IPS DF 19.7 (cell line): Measurements from ENCODE around the gene OR10V1.

Experiments
- DNase-seq: peaks from one replicate; pipeline ENCODE4 v3.0.0-alpha.2; 2013; ENCODE audit warnings: low read depth, low spot score

OR10V1 gene

DNA sequence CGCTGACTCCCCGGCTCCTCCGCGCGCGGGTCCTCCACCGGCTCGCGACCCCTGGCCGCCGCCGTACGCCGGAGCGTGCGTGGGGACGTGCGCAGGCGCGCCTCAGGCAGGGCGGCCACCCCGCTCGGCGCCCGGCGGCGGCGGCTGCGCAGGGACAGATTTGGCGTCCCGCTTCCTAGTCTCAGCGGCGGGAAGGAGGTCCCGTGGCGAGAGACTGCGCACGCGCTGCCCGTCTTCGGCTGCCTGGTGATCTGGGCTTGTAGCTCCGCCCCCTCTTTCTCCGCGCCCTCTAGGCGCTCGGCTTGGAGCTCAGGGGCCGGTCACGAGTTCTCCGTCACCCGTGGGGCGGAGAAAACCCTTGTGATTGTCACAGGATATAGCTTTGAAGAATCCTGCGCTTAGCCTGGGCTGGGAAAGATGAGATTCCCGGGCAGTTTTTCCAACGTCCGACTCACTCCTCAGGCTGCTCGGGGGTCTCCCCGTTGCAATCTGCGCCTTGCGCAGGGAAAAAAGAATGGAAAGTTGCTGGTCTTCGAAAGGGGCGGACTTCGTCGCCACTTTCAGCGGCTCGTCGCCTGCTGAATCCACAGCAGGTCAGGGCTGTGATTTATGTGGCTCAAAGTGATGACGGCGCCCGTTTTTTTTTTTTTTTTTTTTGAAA is 44.6 kb downstream of the OR10V1 start, which contains the start of gene PATL1:
Gene PATL1 (minus strand): TSS at position 88 of the 661 bp plus-strand sequence. CDS start 142 bp downstream, outside the sequence.
- DNase-seq, result peak; percentile 78

DNA sequence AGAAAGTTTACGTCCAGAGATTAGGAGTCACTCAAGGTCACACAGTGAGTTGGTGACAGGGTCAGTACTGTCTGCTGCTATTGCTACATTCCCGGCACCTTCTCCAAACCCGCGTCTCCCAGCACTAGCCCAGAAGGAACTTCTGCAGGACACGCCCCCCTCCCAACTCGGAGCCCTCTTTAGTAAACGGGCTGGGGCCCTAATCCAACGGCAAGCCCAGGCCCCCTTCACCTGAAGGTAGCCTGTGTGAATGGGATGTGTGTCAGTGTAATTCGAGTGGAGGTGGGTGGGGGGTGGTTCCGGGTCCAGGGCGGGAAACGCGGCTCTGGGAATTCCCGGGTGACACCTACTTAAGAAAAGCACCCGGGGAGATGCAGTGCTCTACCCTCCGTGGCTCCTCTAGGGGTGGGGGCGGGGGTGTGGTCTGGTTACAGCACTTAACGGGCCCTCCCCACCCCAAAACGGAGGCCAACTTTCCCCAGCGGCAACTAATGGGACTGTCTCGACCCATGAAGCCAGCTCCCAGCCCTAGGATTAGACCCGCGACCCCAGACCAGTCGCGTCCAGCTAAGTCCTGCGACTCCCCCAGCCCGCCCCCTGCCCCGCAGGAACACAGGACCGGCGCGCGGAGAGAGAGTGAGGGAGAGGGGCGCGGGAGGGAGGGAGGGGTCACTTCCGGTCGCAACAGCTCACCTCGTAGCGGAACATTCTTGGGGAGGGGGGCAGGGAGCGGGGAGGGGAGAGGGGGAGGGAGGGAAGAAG is 45.3 kb downstream of the OR10V1 start:
- peak; percentile 28 for DNase-seq

DNA sequence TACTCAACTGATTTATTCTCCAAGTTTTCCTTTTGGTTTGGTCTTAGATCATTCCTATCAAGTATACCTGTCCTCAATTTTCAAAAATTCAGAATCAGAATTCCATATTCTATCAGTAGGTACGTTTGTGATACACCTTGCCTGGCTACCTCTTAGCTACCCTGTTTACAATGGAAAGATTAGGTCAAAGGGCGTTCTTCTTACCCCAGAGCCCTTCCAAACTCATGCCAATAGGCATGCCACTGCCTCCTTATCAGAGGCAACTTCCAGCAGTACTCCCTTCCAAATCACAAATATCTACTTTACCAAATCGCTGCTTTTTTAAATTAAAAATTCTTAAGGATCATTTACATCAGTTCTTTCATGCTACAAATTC is 45.8 kb downstream of the OR10V1 start:
- no peak for DNase-seq

DNA sequence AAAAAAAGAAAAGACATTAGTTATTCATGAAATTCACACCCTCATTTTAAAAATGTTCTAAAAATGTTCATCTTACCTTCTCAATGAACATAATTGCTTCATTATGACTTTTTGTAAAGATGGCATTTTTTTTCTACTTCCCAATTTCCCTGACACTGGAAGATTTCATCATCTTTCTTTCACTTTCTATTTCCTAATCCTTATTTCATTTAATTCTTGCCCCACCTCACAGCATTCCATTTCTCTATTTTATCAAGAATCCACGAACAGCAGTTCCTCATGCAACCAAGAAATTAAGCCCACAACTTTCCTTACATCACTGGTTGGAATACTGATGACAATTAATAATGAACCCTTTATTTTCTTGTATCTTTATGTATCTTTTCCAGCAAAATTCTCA is 46.7 kb downstream of the OR10V1 start:
- DNase-seq, result no peak
